ENCODE data around the gene C2orf66.

Gene C2orf66

GRCh38 chr2:196809260-196809659 is at the start of gene C2orf66:
Gene C2orf66 (minus strand): TSS chr2:196809355. CDS start chr2:196809336, 19 bp downstream.
- DNase-seq (ENCODE audit: low spot score): no peak

DNA sequence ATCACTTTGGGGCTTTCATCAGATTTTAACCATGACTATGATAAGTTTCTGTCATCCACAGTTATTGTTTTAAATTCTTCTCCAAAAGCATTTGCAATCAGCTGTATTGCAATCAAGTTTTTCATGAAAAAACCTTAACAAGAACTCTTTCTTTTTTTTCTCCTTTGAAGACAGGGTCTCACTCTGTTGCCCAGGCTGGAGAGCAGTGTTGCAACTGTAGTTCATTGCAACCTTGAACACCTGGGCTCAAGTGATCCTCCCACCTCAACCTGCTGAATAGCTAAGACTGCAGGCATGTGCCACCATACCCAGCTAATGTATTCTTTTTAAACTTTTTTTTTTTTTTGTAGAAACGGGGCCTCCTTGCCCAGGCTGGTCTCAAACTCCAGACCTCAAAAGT is 45.5 kb upstream of the C2orf66 start:
- no peak for DNase-seq (ENCODE audit: low spot score)

DNA sequence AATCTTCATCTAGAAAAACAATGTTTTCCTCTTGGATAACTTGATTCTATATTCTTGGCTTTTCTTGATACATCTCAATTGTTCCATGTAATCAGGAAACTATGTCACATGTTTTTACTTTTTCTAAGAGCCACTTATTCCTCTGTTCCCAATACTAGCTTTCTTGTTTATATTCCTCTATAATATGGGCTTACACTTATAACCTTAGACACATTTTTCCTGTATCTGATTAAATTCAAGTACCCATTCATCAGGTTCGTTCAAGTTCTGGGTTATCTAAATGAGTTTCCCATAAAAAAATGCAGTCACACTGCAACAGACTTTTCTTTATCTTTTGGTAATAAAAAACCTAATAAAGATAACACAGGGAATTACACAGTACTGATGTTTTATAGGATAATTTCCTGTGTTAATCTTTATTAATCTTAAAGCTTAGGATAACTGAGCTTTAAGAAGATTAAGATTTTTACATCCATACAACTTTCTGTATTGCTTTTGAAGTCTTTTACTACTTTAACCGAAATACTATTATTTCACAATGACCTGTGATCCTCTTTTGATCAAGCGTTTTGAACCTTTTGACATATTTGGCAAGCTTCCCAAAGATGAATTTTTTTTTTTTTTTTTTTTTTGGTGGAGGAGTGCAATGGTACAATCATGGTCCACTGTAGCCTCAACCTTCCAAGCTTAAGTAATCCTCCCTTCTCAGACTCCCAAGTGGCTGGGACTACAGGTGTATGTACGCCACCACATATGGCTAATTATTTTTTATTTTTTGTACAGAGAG is 44.3 kb upstream of the C2orf66 start:
- peak; percentile 56 for DNase-seq (ENCODE audit: low spot score)

DNA sequence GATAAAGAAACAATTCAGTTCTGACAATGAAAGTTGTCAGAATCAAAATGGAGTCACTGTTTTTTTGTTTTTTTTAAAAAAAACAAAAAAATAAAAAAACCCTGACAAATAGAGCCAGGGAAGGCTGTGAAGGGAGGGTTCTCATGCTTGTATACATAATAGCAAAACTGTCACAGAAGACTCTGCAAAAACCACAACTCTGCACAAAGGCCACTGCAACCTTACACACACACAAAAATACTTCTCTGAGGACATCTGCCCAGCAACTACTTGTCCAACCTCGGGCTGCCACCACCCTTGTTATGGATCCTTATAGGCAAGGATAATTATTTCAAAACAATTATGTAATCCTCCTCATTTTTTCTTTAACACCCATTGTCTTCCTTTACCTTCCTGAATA is 41.9 kb upstream of the C2orf66 start:
- DNase-seq (ENCODE audit: low spot score): no peak

- peak; percentile 30 for DNase-seq (ENCODE audit: low spot score)
Measured at GRCh38 chr2:196849895-196850294, 40.7 kb upstream of the C2orf66 start.

DNA sequence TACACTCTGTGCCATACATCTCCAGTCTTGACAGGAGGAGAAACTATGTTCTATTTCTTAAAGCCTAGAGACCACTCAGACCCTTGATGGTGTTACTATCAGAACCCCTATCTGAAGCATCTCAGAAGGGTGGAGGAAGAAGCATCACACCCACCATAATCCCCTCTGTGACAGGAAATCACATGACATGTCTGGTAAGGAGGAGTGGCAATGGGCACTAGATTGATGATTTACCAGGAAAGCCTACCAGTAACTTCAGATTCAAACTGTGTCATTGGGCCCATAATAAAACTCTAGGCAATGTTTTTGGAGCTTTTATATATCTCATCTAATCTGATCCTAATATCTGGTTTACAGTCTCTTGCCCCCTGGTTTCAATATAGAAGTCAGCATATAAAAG is 37.1 kb upstream of the C2orf66 start:
- DNase-seq (ENCODE audit: low spot score): no peak

- no peak for DNase-seq (ENCODE audit: low spot score)
Measured at GRCh38 chr2:196845371-196845770, 36.2 kb upstream of the C2orf66 start.

DNA sequence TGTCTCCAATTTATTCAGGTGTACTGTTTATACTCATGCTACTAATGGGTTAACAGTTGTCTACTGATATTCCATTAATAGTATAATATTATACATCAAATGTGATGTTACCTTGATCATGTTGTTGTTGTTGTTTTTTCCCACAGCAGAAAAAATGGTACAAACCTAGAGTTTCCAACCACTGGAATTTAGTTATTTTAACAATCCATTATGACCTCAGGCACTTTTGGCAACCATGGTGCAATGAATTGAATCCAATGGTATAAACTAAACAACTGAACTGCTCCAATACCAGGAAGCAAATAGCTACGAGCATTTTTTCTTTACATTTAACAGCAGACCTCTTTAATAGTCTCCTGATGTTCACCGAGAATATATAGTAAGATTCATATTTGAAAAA is 31.0 kb upstream of the C2orf66 start:
- DNase-seq (ENCODE audit: low spot score): no peak

DNA sequence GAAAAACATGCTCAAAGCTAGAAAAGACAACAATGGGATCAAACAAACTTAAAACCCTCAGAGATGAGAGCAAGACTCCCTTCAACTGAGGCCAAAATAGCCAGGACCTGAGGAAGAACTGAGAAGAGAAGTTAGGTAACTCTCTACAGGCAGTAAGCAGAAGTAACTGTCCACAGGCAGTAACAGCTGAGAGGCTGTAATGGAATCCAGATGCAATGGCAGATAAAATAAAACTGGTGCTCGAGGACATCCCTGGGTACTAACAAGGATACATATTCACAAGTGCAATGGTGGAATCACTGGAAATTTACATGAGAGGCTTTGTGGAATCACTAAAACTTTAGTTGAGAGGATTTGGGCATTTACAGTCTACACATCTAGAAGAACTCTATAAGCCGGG is 30.4 kb upstream of the C2orf66 start:
- DNase-seq (ENCODE audit: low spot score): no peak

DNA sequence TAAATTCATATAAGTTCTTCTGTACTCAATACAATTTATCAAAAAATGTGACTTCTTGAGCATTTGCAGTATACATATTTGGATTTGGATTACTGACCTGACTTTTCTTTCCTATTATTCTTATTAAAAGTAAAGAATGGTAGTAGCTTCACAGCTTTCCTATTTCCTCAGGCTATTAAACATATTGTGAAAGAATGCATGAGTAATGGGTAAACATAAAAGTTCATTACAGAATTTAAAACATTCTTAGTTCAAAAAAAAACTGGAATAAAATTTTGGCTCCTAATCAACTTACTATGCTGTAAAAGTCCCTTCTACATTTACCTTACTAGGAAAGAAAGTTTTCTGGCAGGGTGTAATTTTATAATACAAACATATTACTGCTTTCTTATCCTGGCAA is 27.3 kb upstream of the C2orf66 start:
- no peak for DNase-seq (ENCODE audit: low spot score)

DNA sequence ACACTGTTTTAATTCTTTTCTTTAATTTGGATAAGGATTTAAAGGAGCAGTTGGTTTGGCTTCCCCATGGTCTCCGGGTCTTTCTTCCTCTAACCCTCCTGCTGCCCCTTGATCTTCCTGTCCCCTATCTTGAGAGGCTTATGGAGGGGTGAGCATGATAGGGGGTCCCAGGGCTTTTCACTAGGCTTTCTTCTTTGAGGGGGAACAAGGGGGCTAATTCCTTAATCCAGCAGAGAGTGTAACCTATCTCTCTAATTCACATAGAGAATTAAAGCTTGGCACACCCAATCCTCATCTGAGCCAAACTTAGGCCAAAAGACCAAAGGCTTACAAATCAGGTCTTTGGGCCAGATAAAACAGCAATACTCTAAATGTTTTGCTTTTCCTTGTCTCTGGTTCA is 21.5 kb upstream of the C2orf66 start:
- no peak for DNase-seq (ENCODE audit: low spot score)

GRCh38 chr2:196827356-196827755 is 18.2 kb upstream of the C2orf66 start:
- no peak for DNase-seq (ENCODE audit: low spot score)

DNA sequence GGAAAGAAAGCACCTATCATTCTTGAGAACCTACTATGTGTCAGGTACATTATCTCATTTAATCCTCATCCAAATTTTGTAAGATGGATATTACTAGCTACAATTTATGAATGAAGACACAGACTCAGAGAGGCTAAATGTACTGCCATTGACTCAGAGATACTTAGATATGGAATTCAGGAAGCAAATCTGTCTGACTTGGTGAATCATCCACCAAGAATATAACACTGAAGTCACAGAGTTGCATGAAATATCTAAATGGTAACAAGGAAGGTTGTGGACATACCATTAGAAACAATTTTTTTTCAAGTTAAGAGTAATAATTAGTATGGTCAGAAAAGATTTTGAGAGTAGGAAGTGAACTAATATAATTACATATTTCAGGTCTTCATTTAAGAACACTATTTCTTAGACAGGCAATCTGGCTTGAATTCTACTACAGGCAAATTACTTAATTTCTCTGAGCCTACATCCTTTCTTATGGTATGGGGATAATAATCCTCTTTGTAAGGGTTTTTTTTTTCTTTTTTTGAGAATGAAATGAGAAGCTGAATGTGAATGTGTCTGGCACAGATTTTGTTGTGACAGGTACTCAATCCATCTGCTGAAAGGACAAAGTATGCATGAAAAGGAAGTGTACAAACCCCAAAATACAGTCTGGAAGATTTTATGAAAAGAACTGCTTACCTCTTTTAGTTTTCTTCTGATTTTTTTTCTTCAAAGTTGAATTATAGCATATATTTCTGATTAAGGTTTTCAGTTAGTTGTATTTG is 14.8 kb upstream of the C2orf66 start:
- peak; percentile 46 for DNase-seq (ENCODE audit: low spot score)

DNA sequence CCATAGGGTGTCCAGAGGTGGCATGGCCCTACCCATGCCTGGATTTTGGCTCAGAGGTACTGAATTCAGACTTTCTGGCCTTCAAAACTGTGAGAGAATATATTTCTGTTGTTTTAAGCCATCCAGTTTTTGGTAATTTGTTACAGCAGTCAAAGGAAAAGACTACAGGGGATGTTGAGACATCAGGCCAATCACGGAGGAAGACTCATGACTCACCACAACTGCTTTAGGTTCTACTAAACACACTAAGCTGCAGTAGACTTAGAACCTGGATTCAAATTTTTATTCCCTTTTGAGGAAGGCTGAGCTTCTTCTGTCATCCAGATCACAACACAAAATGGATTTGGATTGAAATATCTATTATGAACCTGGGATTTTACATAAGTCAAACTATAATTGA is 12.0 kb upstream of the C2orf66 start:
- DNase-seq (ENCODE audit: low spot score): no peak

DNA sequence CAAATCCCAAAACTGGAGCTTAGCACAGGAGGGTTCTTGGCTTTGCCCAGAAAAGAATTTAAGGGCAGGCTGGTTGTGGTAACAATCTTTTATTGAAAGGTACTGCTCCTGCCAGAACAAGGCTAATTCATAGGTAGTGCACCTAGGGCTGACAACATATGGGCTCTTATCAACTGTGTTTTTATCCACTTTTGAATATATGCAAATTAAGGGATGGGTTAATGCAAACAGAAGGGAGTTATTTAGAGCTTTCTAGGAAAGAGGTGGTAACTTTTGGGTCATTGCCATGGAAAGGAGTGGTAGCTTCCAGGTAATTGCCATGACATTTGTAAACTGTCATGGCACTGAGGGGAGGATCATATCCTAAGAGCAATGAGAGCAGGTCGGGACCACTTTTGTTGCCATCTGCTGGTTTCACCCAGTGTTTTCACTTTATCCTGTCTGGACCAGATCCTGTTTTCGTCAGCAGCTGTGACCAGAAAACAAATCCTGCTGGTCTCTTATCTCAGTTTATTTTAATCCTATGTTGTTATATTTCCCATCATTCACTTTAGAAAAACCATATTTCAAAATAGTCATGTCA is 981 bp downstream of the C2orf66 start:
- no peak for DNase-seq (ENCODE audit: low spot score)

DNA sequence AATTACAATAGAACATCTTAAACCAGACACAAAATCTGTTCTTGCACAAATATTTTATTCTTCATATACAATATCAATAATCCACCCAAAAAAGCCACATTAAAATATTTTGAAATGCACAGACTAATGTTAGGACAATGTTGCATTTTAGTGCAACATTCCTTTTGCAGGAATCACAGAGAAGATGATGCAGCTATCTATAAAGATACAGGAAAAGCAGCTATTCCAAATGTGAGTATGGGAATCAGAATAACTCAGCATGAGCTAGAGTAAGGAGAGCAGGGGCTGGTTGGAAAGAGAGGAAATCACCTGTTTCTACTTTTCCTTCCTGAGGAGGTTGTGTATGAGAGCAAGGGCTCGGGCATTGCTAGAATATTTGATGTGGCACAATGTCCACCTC is 4.8 kb downstream of the C2orf66 start:
- DNase-seq (ENCODE audit: low spot score): no peak

- no peak for DNase-seq (ENCODE audit: low spot score)
Measured at GRCh38 chr2:196802401-196802800, 6.8 kb downstream of the C2orf66 start.

DNA sequence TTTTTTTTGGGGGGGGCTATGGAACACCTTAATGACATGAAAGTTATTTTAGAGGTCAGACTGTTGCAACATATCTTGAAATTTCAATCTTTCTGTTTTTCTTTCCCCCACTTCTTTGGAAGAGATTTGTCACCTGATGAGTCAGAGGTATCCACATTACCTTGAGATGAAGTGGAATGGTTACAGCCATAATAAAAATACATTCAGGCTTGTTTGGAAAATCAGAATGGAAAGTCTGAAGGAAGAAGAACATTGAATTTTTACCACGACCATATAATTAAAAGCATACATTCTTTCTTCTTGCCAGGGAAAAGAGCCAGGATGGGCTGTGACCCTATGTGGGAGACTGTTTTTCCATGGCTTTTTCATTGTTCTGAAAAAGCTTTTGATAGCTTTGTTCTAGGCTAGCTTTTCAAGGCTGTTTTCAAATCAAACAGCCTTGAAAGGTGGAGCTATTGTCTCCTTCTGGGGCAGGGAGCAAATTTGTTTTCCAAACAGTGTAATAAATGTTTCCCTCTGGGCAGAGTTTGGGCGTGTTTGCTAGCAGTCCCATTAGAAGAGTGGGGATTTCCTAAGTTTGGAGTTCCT is 7.4 kb downstream of the C2orf66 start:
- no peak for DNase-seq (ENCODE audit: low spot score)

GRCh38 chr2:196798980-196799379 is 10.2 kb downstream of the C2orf66 start:
- peak; percentile 5 for DNase-seq (ENCODE audit: low spot score)

- DNase-seq (ENCODE audit: low spot score): no peak
Measured at GRCh38 chr2:196792865-196793264, 16.3 kb downstream of the C2orf66 start.

DNA sequence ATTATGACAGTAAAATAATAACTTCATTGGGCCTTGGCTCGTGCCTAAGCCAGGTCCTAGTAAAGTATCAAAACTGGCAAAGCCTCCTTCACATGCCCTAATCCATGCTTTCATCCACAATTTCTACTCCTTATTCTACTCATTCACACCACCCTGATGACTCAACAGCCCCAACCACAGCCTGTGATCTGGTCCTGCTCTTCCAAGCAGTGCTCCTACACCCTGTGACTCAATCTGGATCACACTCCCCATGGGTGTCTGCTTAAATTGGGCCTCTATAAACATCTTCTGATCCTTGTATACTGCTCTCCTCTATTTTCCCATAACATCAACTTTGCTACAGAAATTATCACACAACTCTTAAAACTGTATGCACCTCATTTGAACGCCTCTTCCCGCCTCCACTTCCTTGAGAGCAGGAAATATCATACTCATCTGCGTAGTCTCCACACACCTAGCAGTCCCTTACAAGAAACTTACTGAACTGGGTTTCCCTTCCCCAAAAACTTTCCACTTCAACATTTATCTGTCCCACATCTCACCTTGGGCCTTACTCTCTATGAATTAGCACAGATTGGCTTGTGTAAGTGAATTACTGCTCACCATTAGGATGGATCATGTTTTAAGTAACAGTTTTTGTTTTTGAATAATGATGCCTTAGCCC is 25.6 kb downstream of the C2orf66 start:
- no peak for DNase-seq (ENCODE audit: low spot score)

- DNase-seq (ENCODE audit: low spot score): no peak
Measured at GRCh38 chr2:196767101-196767500, 42.1 kb downstream of the C2orf66 start.

Measured in COLO829 (cell line).